Panc1 (cell line): ENCODE measurements around the gene ST3GAL6. TPM values are rescaled to one million over a fixed set of nuclear protein-coding genes. Genes with fewer than 3 reads are reported as not detected.

Source experiments
- ATAC-seq: fragments of 200-7000 bp; cut with Tn5 transposase; 2 replicates; pipeline ENCODE4 v1.9.1; 2020; ENCODE audit warnings: mild to moderate bottlenecking, moderate library complexity
- BruUV-seq: library from RNA; stranded (reverse); fragments of 400-500 nt; replicated peaks from 2 replicates; lab custom pipeline; 2021; lab: Mats Ljungman, UMichigan
- CTCF ChIA-PET: fragments of 300-600 bp; sonication (Branson Sonifier 250); formaldehyde crosslinking; loops from one replicate; lab custom pipeline; 2022; ENCODE audit warnings: antibody characterized with exemption; lab: Charles Lee
- POLR2A ChIA-PET: fragments of 300-600 bp; sonication (Branson Sonifier 250); formaldehyde crosslinking; loops from one replicate; lab custom pipeline; 2022; ENCODE audit warnings: antibody characterized with exemption; lab: Charles Lee
- DNase-seq: peaks from one replicate; pipeline ENCODE4 v3.0.0-alpha.2; 2010; ENCODE audit warnings: low read depth, low spot score
- H3K27ac ChIP-seq: 2 replicates; pipeline ENCODE4 v1.5.1; 2011; ENCODE audit warnings: mild to moderate bottlenecking, low read length, inconsistent platforms
- H3K27me3 ChIP-seq: fragments of 200-500 bp; sonication (Bioruptor generic); 2 replicates; pipeline ENCODE4 v1.6.0; 2014; ENCODE audit warnings: low read length, inconsistent platforms; ENCODE audit not compliant: control insufficient read depth, insufficient read depth
- H3K36me3 ChIP-seq: fragments of 200-500 bp; sonication (Bioruptor generic); 2 replicates; pipeline ENCODE4 v1.5.1; 2014; ENCODE audit warnings: inconsistent platforms, mild to moderate bottlenecking, low read length, moderate library complexity; ENCODE audit not compliant: control insufficient read depth, insufficient read depth
- H3K4me1 ChIP-seq: 2 replicates; pipeline ENCODE4 v1.5.1; 2011; ENCODE audit warnings: inconsistent platforms, mild to moderate bottlenecking, low read length, moderate library complexity; ENCODE audit not compliant: control insufficient read depth, insufficient read depth
- H3K4me3 ChIP-seq, 2 experiments: 2 replicates each; pipeline ENCODE4 v1.5.1; 2011 to 2012; ENCODE audit warnings: low read depth in 2 of 2, low read length in 2 of 2, mild to moderate bottlenecking in 2 of 2, inconsistent platforms in 1 of 2, moderate library complexity in 1 of 2
- H3K9me3 ChIP-seq: fragments of 200-500 bp; sonication (Bioruptor generic); 2 replicates; pipeline ENCODE4 v1.5.1; 2014; ENCODE audit warnings: low read depth, mild to moderate bottlenecking, inconsistent platforms, low read length, moderate library complexity; ENCODE audit not compliant: control insufficient read depth, insufficient read depth
- CTCF ChIP-seq: fragments of 450-650 bp; IDR thresholded peaks from 2 replicates; pipeline ENCODE4 v1.5.1; 2017; ENCODE audit warnings: mild to moderate bottlenecking
- POLR2AphosphoS5 ChIP-seq: IDR thresholded peaks from 2 replicates; pipeline ENCODE4 v1.6.1; 2012; ENCODE audit warnings: mild to moderate bottlenecking, low read depth, low read length, moderate library complexity
- REST ChIP-seq, 2 experiments: IDR thresholded peaks; 2 replicates each; pipeline ENCODE4 v1.6.1; 2011 to 2012; ENCODE audit warnings: low read depth in 2 of 2, control low read depth in 1 of 2, low read length in 1 of 2, mild to moderate bottlenecking in 1 of 2, moderate library complexity in 1 of 2; ENCODE audit not compliant: insufficient read depth in 1 of 2
- SIN3A ChIP-seq: IDR thresholded peaks from 2 replicates; pipeline ENCODE4 v1.6.1; 2012; ENCODE audit warnings: low read depth, mild to moderate bottlenecking, low read length, moderate library complexity, borderline replicate concordance; ENCODE audit not compliant: insufficient read depth
- TCF7L2 ChIP-seq: IDR thresholded peaks from 2 replicates; pipeline ENCODE4 v1.6.1; 2011; ENCODE audit warnings: mild to moderate bottlenecking, low read depth, low read length, inconsistent platforms
- in situ Hi-C: cut with HindIII; loops from 2 replicates; pipeline ENCODE4 v1.10.0; 2016; ENCODE audit warnings: low sequenced_read_pairs, low pct_unique_long_range_greater_than_20kb
- intact Hi-C: fragments of 100-400 bp; cut with micrococcal nuclease; formaldehyde crosslinking; loops from one replicate; pipeline ENCODE4 v1.10.0; 2022; ENCODE audit not compliant: unreplicated experiment
- total RNA-seq: library from RNA; stranded (reverse); gene quantifications from one replicate; pipeline ENCODE4 v1.2.1, GENCODE V29; 2021; ENCODE audit not compliant: unreplicated experiment

Gene ST3GAL6
- total RNA-seq, 1 experiment from 2014 or later: 0.15 TPM

GRCh38 chr3:98811048-98811447, 47.9 kb downstream of the ST3GAL6 start:
- no peak for DNase-seq
- no peak for TF ChIP-seq CTCF
- no peak for TF ChIP-seq REST (IDR thresholded peaks at IDR 0.05; ENCODE audit: insufficient read depth in 1 of 2, low read depth in 2 of 2, low read length in 1 of 2)
- no peak for TF ChIP-seq POLR2AphosphoS5
- TF ChIP-seq TCF7L2: no peak
- no peak for TF ChIP-seq SIN3A
- POLR2A ChIA-PET: no interaction called here
- CTCF ChIA-PET: no interaction called here
- Histone ChIP-seq H3K27ac (no peak overlapping the region), H3K9me3 (no peaks in the 10 kb centered on the region), H3K36me3 (peaks cover 10% of the 10 kb centered on the region; the same call in 1 of the 2 replicates), H3K4me3 (no peak overlapping the region), H3K4me1 (no peaks in the 10 kb centered on the region), H3K27me3 (no peaks in the 10 kb centered on the region)
- intact Hi-C loops: no loop called here
- ATAC-seq: no peak
- BruUV-seq: no TSS peak
- in situ Hi-C loops: no loop called here

- Histone ChIP-seq H3K27me3 (no peaks in the 10 kb centered on the region), H3K27ac (no peak overlapping the region), H3K4me1 (no peaks in the 10 kb centered on the region), H3K4me3 (no peak overlapping the region), H3K9me3 (no peaks in the 10 kb centered on the region), H3K36me3 (peaks cover 6% of the 10 kb centered on the region)
- TF ChIP-seq CTCF (peak; percentile 68), REST (IDR thresholded peaks at IDR 0.05; ENCODE audit: insufficient read depth in 1 of 2, low read depth in 2 of 2, low read length in 1 of 2) (no peak), TCF7L2 (no peak)
- ChIA-PET CTCF (interaction anchor here (1.5 kb wide), 1 partner anchor 211 kb away, joined by 7 read pairs; no protein-coding TSS in a partner anchor), POLR2A (no interaction called here)
- DNase-seq (no peak), ATAC-seq (peak; percentile 76; the same call in 1 of the 2 replicates)
- BruUV-seq: no TSS peak
- intact Hi-C loops: loop anchor here (2.0 kb wide), 2 partner anchors 210 to 218 kb away; no protein-coding TSS in a partner anchor
- in situ Hi-C loops: no loop called here
These were observed 49.8 kb downstream of the ST3GAL6 start for GRCh38 chr3:98812851-98813374.
